A549 treated with Hydrocortisone at 1 μM for 4 hours (cell line): ENCODE measurements around the gene OLFM4. TPM values are rescaled to one million over a fixed set of nuclear protein-coding genes. Genes with fewer than 3 reads are reported as not detected.

Experiments used
- total RNA-seq: library from RNA; stranded (reverse); fragments of 200-300 nt; extraction: Qiagen RNA extraction; gene quantifications from 5 replicates; pipeline ENCODE4 v1.2.3, GENCODE V29; 2022

Gene OLFM4
- total RNA-seq: not detected in 5 replicates

GRCh38 chr13:53028637-53029203 is at the start of gene OLFM4:
TSS of gene OLFM4 (plus strand) at chr13:53028813. CDS start at chr13:53028837, 24 bp downstream.

Other genes with a start within 250 kb of the OLFM4 start
- gene PCDH8, start 180.2 kb upstream of the OLFM4 start, total RNA-seq: not detected in 5 replicates